ENCODE results near the gene CELF1.

The CELF1 gene

GRCh38 chr11:47577460-47578041, 24.6 kb upstream of the CELF1 start:
- no peak for TF ChIP-seq CTCF (IDR thresholded peaks at IDR 0.05; ENCODE audit: borderline replicate concordance, control extremely low read depth, extremely low read depth, insufficient read depth, missing control alignments)
- DNase-seq (ENCODE audit: low spot score) = no peak
- in situ Hi-C loops (cut with MboI; ENCODE audit: low sequenced_read_pairs, unreplicated experiment) = no loop called here

- DNase-seq (ENCODE audit: low spot score) = no peak
- in situ Hi-C loops (cut with MboI; ENCODE audit: low sequenced_read_pairs, unreplicated experiment) = no loop called here
Observed at GRCh38 chr11:47573321-47573720, 20.4 kb upstream of the CELF1 start.

GRCh38 chr11:47572715-47573255, 19.9 kb upstream of the CELF1 start:
- DNase-seq (ENCODE audit: low spot score) = no peak
- no peak for TF ChIP-seq CTCF (IDR thresholded peaks at IDR 0.05; ENCODE audit: borderline replicate concordance, control extremely low read depth, extremely low read depth, insufficient read depth, missing control alignments)
- in situ Hi-C loops (cut with MboI; ENCODE audit: low sequenced_read_pairs, unreplicated experiment) = no loop called here

More at GRCh38 chr11:47573321-47573720, 20.4 kb upstream of the CELF1 start:
- no peak for TF ChIP-seq CTCF (IDR thresholded peaks at IDR 0.05; ENCODE audit: borderline replicate concordance, control extremely low read depth, extremely low read depth, insufficient read depth, missing control alignments)

- no peak for DNase-seq (ENCODE audit: low spot score)
- TF ChIP-seq CTCF (IDR thresholded peaks at IDR 0.05; ENCODE audit: borderline replicate concordance, control extremely low read depth, extremely low read depth, insufficient read depth, missing control alignments) = no peak
- in situ Hi-C loops (cut with MboI; ENCODE audit: low sequenced_read_pairs, unreplicated experiment) = no loop called here
Observed at GRCh38 chr11:47571895-47572294, 19.0 kb upstream of the CELF1 start.

GRCh38 chr11:47571357-47571729, 18.4 kb upstream of the CELF1 start:
- in situ Hi-C loops (cut with MboI; ENCODE audit: low sequenced_read_pairs, unreplicated experiment) = no loop called here
- DNase-seq (ENCODE audit: low spot score) = no peak
- no peak for TF ChIP-seq CTCF (IDR thresholded peaks at IDR 0.05; ENCODE audit: borderline replicate concordance, control extremely low read depth, extremely low read depth, insufficient read depth, missing control alignments)

GRCh38 chr11:47570651-47571356, 17.9 kb upstream of the CELF1 start:
- in situ Hi-C loops (cut with MboI; ENCODE audit: low sequenced_read_pairs, unreplicated experiment) = no loop called here
- no peak for DNase-seq (ENCODE audit: low spot score)
- TF ChIP-seq CTCF (IDR thresholded peaks at IDR 0.05; ENCODE audit: borderline replicate concordance, control extremely low read depth, extremely low read depth, insufficient read depth, missing control alignments) = no peak

Measured in GM13976 (cell line).